ENCODE data around the gene CCDC13. TPM values are rescaled to one million over a fixed set of nuclear protein-coding genes. Genes with fewer than 3 reads are reported as not detected.
A peak's percentile ranks its signal among the peaks of the same experiment; 100 is the strongest.

CCDC13 gene
- total RNA-seq, 4 donors from 2014 or later = 1.4 to 6.8 (median 4.2) TPM; not detected in 1

- Histone ChIP-seq H3K4me1 (no peaks in the 10 kb centered on the region), H3K36me3 (no peaks in the 10 kb centered on the region), H3K4me3 (no peak overlapping the region), H3K9me3 (no peaks in the 10 kb centered on the region), H3K27me3 (no peaks in the 10 kb centered on the region), H3K27ac (no peak overlapping the region)
- DNase-seq = peak in 1 of 3 donors; percentile 23
- TF ChIP-seq POLR2A (IDR thresholded peaks at IDR 0.05) (no peak), CTCF (IDR thresholded peaks at IDR 0.05) (no peak)
Observed at GRCh38 chr3:42735615-42736014, 37.4 kb downstream of the CCDC13 start.

- H3K27me3 ChIP-seq = no peaks in the 10 kb centered on the region
- H3K4me3 ChIP-seq = no peak overlapping the region
- peak in 1 of 3 donors; percentile 36 for DNase-seq
- H3K4me1 ChIP-seq = no peaks in the 10 kb centered on the region
- no peaks in the 10 kb centered on the region for H3K36me3 ChIP-seq
- no peaks in the 10 kb centered on the region for H3K9me3 ChIP-seq
- TF ChIP-seq CTCF (IDR thresholded peaks at IDR 0.05) (no peak), POLR2A (IDR thresholded peaks at IDR 0.05) (no peak)
- H3K27ac ChIP-seq = no peak overlapping the region
Observed at GRCh38 chr3:42735019-42735418, 38.0 kb downstream of the CCDC13 start.

- no peak for TF ChIP-seq CTCF (IDR thresholded peaks at IDR 0.05)
- TF ChIP-seq POLR2A (IDR thresholded peaks at IDR 0.05) = no peak
- Histone ChIP-seq H3K4me3 (no peak overlapping the region), H3K4me1 (no peaks in the 10 kb centered on the region), H3K27me3 (no peaks in the 10 kb centered on the region), H3K9me3 (no peaks in the 10 kb centered on the region), H3K36me3 (no peaks in the 10 kb centered on the region), H3K27ac (no peak overlapping the region)
- peak in 1 of 3 donors; percentile 22 for DNase-seq
Observed at GRCh38 chr3:42734263-42734860, 38.7 kb downstream of the CCDC13 start.

GRCh38 chr3:42733501-42734262 lies 39.4 kb downstream of the CCDC13 start:
- Histone ChIP-seq H3K27ac (no peak overlapping the region), H3K36me3 (no peaks in the 10 kb centered on the region), H3K27me3 (no peaks in the 10 kb centered on the region), H3K4me1 (no peaks in the 10 kb centered on the region), H3K4me3 (no peak overlapping the region), H3K9me3 (no peaks in the 10 kb centered on the region)
- TF ChIP-seq POLR2A (IDR thresholded peaks at IDR 0.05) (no peak), CTCF (IDR thresholded peaks at IDR 0.05) (no peak)
- peak in 1 of 3 donors; percentile 29 for DNase-seq

GRCh38 chr3:42732829-42733459 lies 40.1 kb downstream of the CCDC13 start:
- TF ChIP-seq POLR2A (IDR thresholded peaks at IDR 0.05) = no peak
- no peak for TF ChIP-seq CTCF (IDR thresholded peaks at IDR 0.05)

More at GRCh38 chr3:42732829-42733459, 40.1 kb downstream of the CCDC13 start:
- Histone ChIP-seq H3K4me1 (no peaks in the 10 kb centered on the region), H3K4me3 (no peak overlapping the region), H3K9me3 (no peaks in the 10 kb centered on the region), H3K27ac (no peak overlapping the region), H3K27me3 (no peaks in the 10 kb centered on the region), H3K36me3 (no peaks in the 10 kb centered on the region)
- DNase-seq = peak in 1 of 3 donors; percentile 18
